ENCODE data around the gene ATAD2B. TPM values are rescaled to one million over a fixed set of nuclear protein-coding genes. Genes with fewer than 3 reads are reported as not detected.

The ATAD2B gene
- polyA plus RNA-seq, 1 experiment: 1.5 TPM

DNA sequence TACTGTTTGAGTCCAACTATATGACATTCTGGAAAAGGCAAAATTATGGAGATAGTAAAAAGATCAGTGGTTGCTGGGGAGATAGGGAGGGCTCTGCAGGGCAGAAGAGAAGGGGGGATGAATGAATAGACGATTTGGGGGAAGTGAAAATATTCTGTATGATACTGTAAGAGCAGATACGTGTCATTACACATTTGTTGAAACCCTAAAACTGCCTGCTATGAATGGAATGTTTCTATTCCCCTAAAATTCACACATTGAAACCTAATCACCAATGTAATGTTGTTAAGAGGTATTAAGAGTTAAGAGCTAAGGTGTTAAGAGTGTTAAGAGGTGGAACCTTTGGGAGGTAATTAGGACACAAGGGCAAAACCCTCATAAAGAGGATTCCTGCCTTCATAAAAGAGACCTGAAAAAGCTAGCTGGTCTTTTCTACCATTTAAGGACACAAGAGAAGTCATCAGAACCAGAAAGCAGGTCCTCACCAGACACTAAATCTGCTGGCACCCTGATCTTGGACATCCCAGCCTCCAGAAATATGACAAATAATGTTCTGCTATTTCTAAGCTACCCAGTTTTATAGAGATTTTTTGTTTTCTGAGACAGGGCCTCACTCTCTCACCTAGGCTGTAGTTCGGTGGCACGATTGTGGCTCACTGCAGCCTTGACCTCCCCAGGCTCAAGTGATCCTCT, 76.2 kb downstream of the ATAD2B start:
- ChIA-PET POLR2A (no interaction called here), CTCF (interaction anchor here (1.0 to 1.1 kb wide), 2 partner anchors 17 to 21 kb away, joined by 3 read pairs; no protein-coding TSS in a partner anchor)
- TF ChIP-seq, protein P1, sequence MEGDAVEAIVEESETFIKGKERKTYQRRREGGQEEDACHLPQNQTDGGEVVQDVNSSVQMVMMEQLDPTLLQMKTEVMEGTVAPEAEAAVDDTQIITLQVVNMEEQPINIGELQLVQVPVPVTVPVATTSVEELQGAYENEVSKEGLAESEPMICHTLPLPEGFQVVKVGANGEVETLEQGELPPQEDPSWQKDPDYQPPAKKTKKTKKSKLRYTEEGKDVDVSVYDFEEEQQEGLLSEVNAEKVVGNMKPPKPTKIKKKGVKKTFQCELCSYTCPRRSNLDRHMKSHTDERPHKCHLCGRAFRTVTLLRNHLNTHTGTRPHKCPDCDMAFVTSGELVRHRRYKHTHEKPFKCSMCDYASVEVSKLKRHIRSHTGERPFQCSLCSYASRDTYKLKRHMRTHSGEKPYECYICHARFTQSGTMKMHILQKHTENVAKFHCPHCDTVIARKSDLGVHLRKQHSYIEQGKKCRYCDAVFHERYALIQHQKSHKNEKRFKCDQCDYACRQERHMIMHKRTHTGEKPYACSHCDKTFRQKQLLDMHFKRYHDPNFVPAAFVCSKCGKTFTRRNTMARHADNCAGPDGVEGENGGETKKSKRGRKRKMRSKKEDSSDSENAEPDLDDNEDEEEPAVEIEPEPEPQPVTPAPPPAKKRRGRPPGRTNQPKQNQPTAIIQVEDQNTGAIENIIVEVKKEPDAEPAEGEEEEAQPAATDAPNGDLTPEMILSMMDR (IDR thresholded peaks at IDR 0.05; ENCODE audit: insufficient read depth, low read depth, low read length): no peak
- DNase-seq (ENCODE audit: low read depth): no peak
- Histone ChIP-seq H3K27me3 (ENCODE audit: control insufficient read depth, insufficient read depth, low read length) (no peaks in the 10 kb centered on the region), H3K4me3 (ENCODE audit: low read depth, low read length) (no peak overlapping the region), H3K36me3 (ENCODE audit: control insufficient read depth, insufficient read depth, low read length) (no peaks in the 10 kb centered on the region; the same call in 1 of the 2 replicates)

DNA sequence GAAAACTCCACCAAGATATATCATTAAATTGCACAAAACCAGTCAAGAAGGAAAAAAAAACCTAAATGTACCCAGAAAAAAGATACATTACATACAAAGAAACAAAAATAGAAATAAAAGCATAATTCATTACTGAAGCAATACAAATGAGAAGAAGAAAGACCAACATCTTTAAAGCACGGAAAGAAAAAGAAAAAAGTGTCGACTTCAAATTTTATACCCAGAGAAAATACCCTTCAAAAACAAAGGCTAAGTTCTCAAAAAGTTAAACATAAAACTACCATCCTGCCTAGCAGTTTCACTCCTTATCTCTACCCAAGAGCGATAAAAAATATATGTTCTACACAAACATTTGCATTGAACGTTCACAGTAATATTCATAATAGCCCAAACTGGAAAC, 82.0 kb downstream of the ATAD2B start:
- no peak overlapping the region for H3K4me3 ChIP-seq (ENCODE audit: low read depth, low read length)
- ChIA-PET CTCF (no interaction called here), POLR2A (no interaction called here)
- DNase-seq (ENCODE audit: low read depth): no peak
- no peaks in the 10 kb centered on the region; the same call in 1 of the 2 replicates for H3K36me3 ChIP-seq (ENCODE audit: control insufficient read depth, insufficient read depth, low read length)
- no peaks in the 10 kb centered on the region for H3K27me3 ChIP-seq (ENCODE audit: control insufficient read depth, insufficient read depth, low read length)
- TF ChIP-seq, protein P1 (IDR thresholded peaks at IDR 0.05; ENCODE audit: insufficient read depth, low read depth, low read length): no peak

DNA sequence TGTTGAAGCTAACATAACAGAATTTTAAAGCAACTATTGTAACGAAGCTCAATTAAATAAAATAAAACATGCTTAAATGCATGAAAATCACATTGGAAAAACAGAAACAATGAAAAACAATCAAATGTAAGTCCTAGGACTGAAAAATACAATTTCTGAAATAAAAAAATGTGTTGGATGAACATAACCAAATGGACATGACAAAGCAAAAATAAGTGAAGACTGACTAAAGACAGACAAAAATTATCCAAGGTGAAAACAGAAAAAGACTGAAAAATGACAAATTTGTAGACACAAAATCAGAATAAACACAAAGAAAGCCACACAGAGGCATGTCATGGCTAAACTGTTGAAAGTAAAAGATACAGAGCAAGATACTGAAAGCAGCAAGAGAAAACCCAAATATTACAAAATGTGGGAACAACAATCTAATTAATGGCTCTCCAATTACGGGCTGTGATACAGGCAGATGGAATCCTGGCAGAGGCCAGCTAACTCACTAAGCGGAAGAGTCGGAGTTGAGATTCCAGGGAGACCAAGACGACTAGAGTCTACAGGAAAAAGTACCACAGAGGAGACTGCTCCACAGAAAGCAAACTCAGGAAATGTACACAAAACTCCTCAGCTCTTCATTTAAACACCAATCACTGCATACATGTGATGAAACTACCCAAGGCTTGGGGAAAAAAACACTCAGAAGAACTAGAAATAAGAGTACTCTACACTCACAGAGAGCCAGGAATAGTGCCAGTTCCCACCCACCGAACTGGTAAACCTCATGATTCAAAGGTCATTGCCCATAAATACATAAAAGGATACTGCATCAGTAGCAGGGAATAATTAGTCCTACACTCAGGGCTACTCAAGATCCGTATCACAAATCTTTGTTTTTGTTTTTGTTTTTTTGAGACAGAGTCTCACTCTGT, 83.6 kb downstream of the ATAD2B start:
- Histone ChIP-seq H3K27me3 (ENCODE audit: control insufficient read depth, insufficient read depth, low read length) (no peaks in the 10 kb centered on the region), H3K36me3 (ENCODE audit: control insufficient read depth, insufficient read depth, low read length) (no peaks in the 10 kb centered on the region; the same call in 1 of the 2 replicates), H3K4me3 (ENCODE audit: low read depth, low read length) (no peak overlapping the region)
- POLR2A ChIA-PET: no interaction called here
- TF ChIP-seq, protein P1 (IDR thresholded peaks at IDR 0.05; ENCODE audit: insufficient read depth, low read depth, low read length): no peak
- CTCF ChIA-PET: no interaction called here
- DNase-seq (ENCODE audit: low read depth): no peak

DNA sequence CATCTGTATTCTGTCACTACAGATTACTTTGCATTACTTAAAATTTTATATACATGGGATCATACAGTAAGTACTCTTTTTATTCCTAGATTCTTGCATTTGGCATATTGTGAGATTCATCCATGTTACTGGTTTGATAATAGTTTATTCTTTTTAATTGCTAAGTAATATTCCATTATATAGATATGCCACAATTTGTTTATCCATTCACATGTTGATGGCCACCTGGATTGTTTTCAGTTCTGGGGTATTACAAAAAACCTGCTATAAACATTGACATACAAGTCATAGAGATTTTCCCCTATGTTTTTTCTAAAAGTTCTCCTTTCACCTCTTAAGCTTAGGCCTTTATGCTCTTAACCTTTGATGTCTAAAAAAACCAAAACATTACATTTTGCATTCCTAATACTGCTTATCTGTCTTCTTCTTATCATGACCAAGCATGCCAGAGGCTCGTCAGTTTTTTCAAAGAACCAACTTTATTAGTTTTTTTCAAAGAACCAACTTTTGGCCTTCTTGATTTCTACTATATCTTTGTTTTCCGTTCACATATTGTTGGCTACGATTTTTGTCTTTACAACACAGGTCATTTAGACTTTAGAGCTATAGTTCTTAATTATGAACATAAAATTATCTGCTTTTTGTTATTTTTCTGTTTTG, 86.9 kb downstream of the ATAD2B start:
- ChIA-PET POLR2A (no interaction called here), CTCF (no interaction called here)
- Histone ChIP-seq H3K4me3 (ENCODE audit: low read depth, low read length) (no peak overlapping the region), H3K27me3 (ENCODE audit: control insufficient read depth, insufficient read depth, low read length) (no peaks in the 10 kb centered on the region), H3K36me3 (ENCODE audit: control insufficient read depth, insufficient read depth, low read length) (0 out of 2 replicates have a peak, but pooled peaks cover 1% of the 10 kb centered on the region)
- TF ChIP-seq, protein P1 (IDR thresholded peaks at IDR 0.05; ENCODE audit: insufficient read depth, low read depth, low read length): no peak
- DNase-seq (ENCODE audit: low read depth): no peak

DNA sequence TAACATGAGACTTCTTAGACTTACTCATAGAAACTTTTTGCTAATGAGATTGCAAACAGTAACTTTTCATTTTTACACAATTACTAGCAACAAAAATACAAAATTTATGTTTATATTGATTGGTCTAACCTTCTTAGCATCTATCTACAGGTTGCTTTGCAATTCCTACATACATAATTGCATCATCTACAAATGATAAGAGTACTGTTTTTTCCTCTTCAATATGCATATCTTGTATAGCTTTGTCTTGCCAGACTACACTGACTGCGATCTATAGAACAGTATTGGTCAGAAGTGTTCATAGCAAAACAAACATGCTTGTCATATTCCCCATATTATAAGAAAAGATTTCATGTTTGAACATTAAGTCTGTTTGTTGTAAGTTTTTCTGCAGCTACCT, 87.9 kb downstream of the ATAD2B start:
- TF ChIP-seq, protein P1 (IDR thresholded peaks at IDR 0.05; ENCODE audit: insufficient read depth, low read depth, low read length): no peak
- Histone ChIP-seq H3K36me3 (ENCODE audit: control insufficient read depth, insufficient read depth, low read length) (0 out of 2 replicates have a peak, but pooled peaks cover 1% of the 10 kb centered on the region), H3K27me3 (ENCODE audit: control insufficient read depth, insufficient read depth, low read length) (no peaks in the 10 kb centered on the region), H3K4me3 (ENCODE audit: low read depth, low read length) (no peak overlapping the region)
- ChIA-PET CTCF (no interaction called here), POLR2A (no interaction called here)
- no peak for DNase-seq (ENCODE audit: low read depth)
